SJCRH30 (cell line): Measurements from ENCODE around the gene PSME1. TPM values are rescaled to one million over a fixed set of nuclear protein-coding genes. Genes with fewer than 3 reads are reported as not detected.

Experiments used
- DNase-seq, 2 experiments: peaks; one replicate each; pipeline ENCODE4 v3.0.0-alpha.2; 2015 to 2020
- H3K27ac ChIP-seq: fragments of 250-450 bp; sonication (Bioruptor Pico); 2 replicates; pipeline ENCODE4 v1.5.1; 2020; ENCODE audit warnings: mild to moderate bottlenecking, moderate library complexity
- H3K27me3 ChIP-seq: fragments of 250-450 bp; sonication (Bioruptor Pico); 2 replicates; pipeline ENCODE4 v1.5.1; 2020; ENCODE audit warnings: mild to moderate bottlenecking, moderate library complexity
- H3K36me3 ChIP-seq: fragments of 250-450 bp; sonication (Bioruptor Pico); 2 replicates; pipeline ENCODE4 v1.5.1; 2020; ENCODE audit warnings: mild to moderate bottlenecking, moderate library complexity
- H3K4me1 ChIP-seq: fragments of 250-450 bp; sonication (Bioruptor Pico); 2 replicates; pipeline ENCODE4 v1.5.1; 2020; ENCODE audit warnings: mild to moderate bottlenecking, moderate library complexity
- H3K4me3 ChIP-seq: fragments of 250-450 bp; sonication (Bioruptor Pico); 2 replicates; pipeline ENCODE4 v1.5.1; 2020; ENCODE audit warnings: mild to moderate bottlenecking, moderate library complexity
- H3K9me3 ChIP-seq: fragments of 250-450 bp; sonication (Bioruptor Pico); replicated peaks from 2 replicates; pipeline ENCODE4 v1.5.1; 2020; ENCODE audit warnings: mild to moderate bottlenecking, moderate library complexity
- total RNA-seq: library from RNA; depleted of rRNA; stranded (reverse); fragments of >200 nt; shearing (Covaris generic); gene quantifications from 2 replicates; pipeline ENCODE4 v1.2.3, GENCODE V29; 2014

Gene PSME1
- total RNA-seq, 1 experiment from 2014 or later, result 120 TPM

DNA sequence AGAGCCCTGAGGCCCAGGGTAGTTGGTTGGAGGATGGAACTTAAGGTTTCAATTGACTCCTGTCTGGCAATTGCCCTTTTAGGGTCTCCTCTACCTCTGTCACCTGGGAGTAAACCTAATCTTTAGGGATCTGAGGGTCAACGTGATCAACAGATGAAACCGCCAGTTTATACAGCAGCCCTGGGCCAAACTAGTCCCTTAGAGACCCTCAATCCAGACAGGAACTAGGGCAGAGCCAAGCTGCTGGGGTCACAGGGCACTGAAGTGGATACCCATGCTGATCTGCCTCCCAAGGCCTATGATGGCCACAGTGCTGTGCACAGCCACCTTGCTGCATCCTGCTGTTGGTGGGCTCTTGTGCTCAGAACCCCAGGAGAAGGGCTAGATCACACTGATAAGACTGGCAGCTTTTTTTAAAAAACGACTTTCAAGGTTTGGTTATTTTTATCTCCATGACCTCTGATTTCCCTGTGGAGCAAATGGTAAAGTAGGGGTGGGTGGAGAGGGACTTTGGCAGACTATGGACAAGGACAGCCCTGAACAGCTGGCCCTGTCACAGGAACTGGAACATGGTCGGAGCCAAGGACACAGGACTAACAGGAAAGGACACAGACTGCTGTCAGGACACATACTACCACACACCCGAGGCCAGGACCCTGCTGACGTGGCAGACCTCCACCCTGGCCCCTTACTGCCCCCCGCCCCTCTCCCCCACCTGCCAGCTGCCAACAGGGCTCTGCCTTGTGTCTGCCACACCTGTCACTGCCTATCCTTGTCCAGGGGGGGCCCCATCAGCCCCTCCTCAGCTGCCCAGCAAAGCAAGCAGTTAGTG, 5.1 kb upstream of the PSME1 start:
- Histone ChIP-seq H3K4me3 (peak overlapping the region; percentile 94), H3K4me1 (peaks cover 24% of the 10 kb centered on the region), H3K27ac (peak overlapping the region; percentile 98), H3K36me3 (peaks cover 12% of the 10 kb centered on the region), H3K27me3 (no peaks in the 10 kb centered on the region), H3K9me3 (no peaks in the 10 kb centered on the region)
- DNase-seq, result peak; percentile 98 to 99

DNA sequence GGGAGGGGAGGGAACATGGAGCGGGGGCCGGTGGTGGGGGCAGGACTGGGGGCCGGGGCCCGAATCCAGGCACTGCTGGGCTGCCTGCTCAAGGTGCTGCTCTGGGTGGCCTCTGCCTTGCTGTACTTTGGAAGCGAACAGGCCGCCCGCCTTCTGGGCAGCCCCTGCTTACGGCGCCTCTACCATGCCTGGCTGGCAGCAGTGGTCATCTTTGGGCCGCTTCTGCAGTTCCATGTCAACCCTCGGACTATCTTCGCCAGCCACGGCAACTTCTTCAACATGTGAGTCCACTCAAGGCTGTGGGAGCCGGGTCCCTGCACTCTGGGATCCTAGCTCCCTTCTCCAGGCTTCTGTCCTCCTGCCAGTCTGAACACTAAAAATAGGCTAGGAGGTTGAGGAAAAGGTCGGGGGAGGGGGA, 4.4 kb upstream of the PSME1 start:
- Histone ChIP-seq H3K36me3 (peaks cover 12% of the 10 kb centered on the region), H3K27ac (peak overlapping the region; percentile 98), H3K4me1 (peaks cover 24% of the 10 kb centered on the region), H3K27me3 (no peaks in the 10 kb centered on the region), H3K9me3 (no peaks in the 10 kb centered on the region), H3K4me3 (peak overlapping the region; percentile 94)
- no peak for DNase-seq

DNA sequence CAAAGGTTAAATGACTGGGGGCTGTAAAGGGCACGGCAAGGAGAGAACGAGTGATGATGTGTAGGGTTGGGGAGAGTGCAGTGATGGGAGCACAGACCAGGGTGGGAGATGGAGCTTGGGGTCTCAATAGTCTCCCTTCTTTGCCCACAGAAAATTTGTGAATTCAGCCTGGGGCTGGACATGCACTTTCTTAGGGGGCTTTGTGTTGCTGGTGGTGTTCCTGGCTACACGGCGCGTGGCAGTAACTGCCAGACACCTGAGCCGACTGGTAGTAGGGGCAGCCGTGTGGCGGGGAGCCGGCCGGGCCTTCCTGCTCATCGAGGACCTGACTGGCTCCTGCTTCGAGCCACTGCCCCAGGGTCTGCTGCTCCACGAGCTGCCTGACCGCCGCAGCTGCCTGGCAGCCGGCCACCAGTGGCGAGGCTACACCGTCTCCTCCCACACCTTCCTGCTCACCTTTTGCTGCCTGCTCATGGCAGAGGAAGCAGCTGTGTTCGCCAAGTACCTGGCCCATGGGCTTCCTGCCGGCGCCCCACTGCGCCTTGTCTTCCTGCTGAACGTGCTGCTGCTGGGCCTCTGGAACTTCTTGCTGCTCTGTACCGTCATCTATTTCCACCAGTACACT, 3.8 kb upstream of the PSME1 start:
- no peaks in the 10 kb centered on the region for H3K27me3 ChIP-seq
- peaks cover 24% of the 10 kb centered on the region for H3K4me1 ChIP-seq
- peak overlapping the region; percentile 98 for H3K27ac ChIP-seq
- no peaks in the 10 kb centered on the region for H3K9me3 ChIP-seq
- H3K4me3 ChIP-seq, result peak overlapping the region; percentile 94
- peak; percentile 64 to 67 for DNase-seq
- peaks cover 12% of the 10 kb centered on the region for H3K36me3 ChIP-seq

DNA sequence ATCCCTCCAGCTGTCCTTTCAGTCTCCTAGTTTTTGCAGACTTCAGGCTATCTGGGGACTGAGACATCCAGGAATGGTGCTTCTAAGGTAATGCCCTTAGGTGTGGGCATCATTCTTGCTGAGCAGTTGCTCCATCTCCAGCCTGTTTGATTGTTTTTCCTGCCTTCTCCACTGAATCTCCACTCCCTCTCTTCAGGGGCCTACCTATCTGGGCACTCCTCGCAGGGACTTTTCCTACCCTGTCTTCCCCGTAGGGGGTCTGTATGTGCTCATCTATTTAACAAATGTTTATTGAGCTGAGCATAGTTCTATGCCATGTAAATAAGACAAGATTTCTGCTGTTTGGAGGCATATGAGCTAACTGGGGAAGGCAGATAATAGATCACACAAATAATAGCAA, 3.0 kb upstream of the PSME1 start:
- H3K4me1 ChIP-seq, result peaks cover 24% of the 10 kb centered on the region
- peak overlapping the region; percentile 94 for H3K4me3 ChIP-seq
- DNase-seq, result no peak
- peaks cover 20% of the 10 kb centered on the region for H3K36me3 ChIP-seq
- no peak overlapping the region; the same call in 1 of the 2 replicates for H3K27ac ChIP-seq
- no peaks in the 10 kb centered on the region for H3K27me3 ChIP-seq
- H3K9me3 ChIP-seq, result no peaks in the 10 kb centered on the region

DNA sequence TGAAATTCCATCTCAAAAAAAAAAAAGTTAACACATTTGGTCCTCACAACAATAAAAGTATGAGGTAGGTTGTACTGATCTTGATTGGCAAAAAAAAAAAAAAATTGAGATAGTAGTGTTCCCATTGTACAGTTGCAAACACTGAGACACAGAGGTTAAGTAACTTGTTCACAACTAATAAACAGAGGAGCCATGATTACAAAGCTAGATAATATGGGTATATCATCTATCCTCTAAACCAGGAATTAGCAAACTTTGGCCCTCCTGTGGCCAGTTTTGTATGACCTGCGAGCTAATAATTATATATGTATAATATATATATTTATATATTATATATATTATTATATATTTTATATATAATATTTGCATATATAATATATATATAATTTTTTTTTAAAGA, 2.3 kb upstream of the PSME1 start:
- no peaks in the 10 kb centered on the region for H3K27me3 ChIP-seq
- no peaks in the 10 kb centered on the region for H3K9me3 ChIP-seq
- peaks cover 28% of the 10 kb centered on the region for H3K36me3 ChIP-seq
- DNase-seq, result no peak
- peaks cover 24% of the 10 kb centered on the region for H3K4me1 ChIP-seq
- H3K27ac ChIP-seq, result no peak overlapping the region
- H3K4me3 ChIP-seq, result no peak overlapping the region

DNA sequence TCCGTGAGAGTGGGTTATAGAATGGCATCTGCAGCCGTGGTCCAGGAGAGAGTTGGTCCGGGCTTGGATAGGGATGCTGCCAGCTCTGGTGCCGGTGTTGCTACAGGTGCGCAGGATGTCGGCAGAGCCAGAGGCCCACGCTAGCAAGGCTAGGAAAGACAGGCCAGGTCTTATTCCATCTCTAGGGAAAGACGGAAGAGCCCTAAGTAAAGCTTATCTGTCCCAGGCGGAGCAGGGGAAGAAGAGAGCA, 485 bp upstream of the PSME1 start:
- H3K4me3 ChIP-seq, result peak overlapping the region; percentile 83
- H3K27ac ChIP-seq, result peak overlapping the region; percentile 3; the same call in 1 of the 2 replicates
- no peaks in the 10 kb centered on the region for H3K27me3 ChIP-seq
- no peak for DNase-seq
- no peaks in the 10 kb centered on the region for H3K9me3 ChIP-seq
- peaks cover 41% of the 10 kb centered on the region for H3K36me3 ChIP-seq
- peaks cover 24% of the 10 kb centered on the region for H3K4me1 ChIP-seq

DNA sequence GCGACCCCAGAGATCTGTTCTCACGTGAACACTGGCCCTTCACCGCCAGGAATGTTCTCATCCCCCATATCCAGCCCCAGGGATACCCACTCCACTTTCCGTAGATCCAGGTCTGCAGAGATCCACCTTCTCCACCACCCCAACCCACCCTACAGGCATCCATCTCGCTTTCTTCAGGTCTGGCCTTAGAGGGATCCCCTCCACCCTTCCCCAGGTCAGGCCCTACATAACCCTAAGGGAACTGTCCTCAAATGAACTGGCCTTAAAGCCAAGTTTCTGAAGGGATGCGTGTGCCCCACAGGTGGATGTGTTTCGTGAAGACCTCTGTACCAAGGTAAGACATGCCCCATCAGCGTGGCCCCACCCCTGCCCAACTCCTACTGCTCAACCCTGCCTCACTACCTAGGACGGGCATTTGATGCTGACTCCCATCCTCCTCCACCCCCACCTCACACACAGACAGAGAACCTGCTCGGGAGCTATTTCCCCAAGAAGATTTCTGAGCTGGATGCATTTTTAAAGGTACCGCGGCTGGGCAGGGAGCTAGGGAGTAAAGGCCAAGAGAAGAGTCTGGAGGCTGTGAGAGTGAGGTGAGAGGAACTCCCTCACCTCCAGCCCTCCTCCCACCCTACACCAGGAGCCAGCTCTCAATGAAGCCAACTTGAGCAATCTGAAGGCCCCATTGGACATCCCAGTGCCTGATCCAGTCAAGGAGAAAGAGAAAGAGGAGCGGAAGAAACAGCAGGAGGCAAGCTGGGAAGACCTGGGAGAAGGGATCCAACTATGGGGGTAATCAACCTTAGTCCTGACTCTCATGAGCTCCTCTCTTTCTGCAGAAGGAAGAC, 912 bp downstream of the PSME1 start:
- Histone ChIP-seq H3K36me3 (peaks cover 37% of the 10 kb centered on the region), H3K4me3 (peak overlapping the region; percentile 83), H3K4me1 (peaks cover 19% of the 10 kb centered on the region; the same call in 1 of the 2 replicates), H3K27ac (peak overlapping the region; percentile 52; the same call in 1 of the 2 replicates), H3K27me3 (no peaks in the 10 kb centered on the region), H3K9me3 (no peaks in the 10 kb centered on the region)
- peak in 1 of 2 experiments; percentile 38 for DNase-seq

DNA sequence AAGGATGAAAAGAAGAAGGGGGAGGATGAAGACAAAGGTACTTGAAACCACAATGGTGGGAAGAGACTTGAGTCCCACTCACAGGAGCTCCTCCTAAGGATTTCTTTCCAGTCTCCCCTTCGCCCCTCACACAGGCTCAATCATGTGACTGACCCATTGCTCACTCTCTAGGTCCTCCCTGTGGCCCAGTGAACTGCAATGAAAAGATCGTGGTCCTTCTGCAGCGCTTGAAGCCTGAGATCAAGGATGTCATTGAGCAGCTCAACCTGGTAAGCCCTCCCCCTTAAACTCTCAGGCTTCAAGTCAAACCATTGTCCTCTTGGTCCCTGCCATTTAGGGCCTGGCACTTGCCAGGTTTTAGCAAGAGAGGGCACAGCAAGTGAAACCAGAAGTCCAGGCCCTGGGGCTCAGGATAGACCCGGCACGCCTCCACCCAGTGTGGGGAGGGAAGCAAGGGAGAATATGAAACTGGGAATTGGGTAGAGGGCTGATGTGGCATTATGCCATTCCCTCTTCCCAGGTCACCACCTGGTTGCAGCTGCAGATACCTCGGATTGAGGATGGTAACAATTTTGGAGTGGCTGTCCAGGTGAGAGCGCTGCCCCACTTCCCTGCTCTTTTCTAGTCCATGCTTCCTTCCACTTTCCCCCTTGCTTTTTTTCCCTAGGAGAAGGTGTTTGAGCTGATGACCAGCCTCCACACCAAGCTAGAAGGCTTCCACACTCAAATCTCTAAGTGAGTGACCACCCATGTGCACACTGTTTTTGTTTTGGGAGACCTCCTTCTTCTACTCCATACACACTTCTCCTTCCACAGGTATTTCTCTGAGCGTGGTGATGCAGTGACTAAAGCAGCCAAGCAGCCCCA, 1.8 kb downstream of the PSME1 start:
- Histone ChIP-seq H3K4me1 (peaks cover 19% of the 10 kb centered on the region; the same call in 1 of the 2 replicates), H3K27ac (no peak overlapping the region), H3K27me3 (no peaks in the 10 kb centered on the region), H3K9me3 (no peaks in the 10 kb centered on the region), H3K36me3 (peaks cover 35% of the 10 kb centered on the region), H3K4me3 (no peak overlapping the region)
- DNase-seq, result no peak

DNA sequence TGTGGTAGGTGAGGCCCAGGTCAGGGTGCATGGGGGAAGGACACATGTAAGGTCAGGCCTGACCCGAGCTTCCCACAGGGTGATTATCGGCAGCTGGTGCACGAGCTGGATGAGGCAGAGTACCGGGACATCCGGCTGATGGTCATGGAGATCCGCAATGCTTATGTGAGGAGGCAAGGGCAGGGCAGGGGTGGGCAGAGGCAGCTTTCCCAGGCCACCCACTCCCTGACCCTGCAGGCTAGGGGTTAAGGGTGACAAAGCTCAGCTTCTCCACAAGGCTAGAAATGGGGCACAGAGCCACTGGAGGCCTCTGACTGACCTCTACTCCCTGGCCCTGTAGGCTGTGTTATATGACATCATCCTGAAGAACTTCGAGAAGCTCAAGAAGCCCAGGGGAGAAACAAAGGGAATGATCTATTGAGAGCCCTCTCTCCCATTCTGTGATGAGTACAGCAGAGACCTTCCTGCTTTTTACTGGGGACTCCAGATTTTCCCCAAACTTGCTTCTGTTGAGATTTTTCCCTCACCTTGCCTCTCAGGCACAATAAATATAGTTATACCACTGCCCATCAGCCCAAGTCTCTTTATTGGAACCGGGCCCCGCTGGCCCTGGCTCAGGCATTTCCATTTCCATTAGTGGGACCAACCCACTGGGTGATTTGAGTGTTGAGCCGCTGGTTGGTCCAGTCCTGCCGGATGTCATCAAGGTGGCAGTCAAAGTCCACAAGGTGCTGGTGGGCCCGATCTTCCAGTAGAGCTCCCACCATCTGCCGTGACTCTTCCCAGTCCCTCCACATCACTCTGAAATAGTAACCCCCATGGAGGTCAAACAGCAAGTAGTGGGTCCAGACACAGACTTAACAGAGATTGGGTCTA, 2.6 kb downstream of the PSME1 start:
- H3K4me3 ChIP-seq, result no peak overlapping the region
- no peaks in the 10 kb centered on the region for H3K9me3 ChIP-seq
- no peaks in the 10 kb centered on the region for H3K27me3 ChIP-seq
- peaks cover 15% of the 10 kb centered on the region; the same call in 1 of the 2 replicates for H3K4me1 ChIP-seq
- peaks cover 32% of the 10 kb centered on the region for H3K36me3 ChIP-seq
- no peak for DNase-seq
- H3K27ac ChIP-seq, result no peak overlapping the region

DNA sequence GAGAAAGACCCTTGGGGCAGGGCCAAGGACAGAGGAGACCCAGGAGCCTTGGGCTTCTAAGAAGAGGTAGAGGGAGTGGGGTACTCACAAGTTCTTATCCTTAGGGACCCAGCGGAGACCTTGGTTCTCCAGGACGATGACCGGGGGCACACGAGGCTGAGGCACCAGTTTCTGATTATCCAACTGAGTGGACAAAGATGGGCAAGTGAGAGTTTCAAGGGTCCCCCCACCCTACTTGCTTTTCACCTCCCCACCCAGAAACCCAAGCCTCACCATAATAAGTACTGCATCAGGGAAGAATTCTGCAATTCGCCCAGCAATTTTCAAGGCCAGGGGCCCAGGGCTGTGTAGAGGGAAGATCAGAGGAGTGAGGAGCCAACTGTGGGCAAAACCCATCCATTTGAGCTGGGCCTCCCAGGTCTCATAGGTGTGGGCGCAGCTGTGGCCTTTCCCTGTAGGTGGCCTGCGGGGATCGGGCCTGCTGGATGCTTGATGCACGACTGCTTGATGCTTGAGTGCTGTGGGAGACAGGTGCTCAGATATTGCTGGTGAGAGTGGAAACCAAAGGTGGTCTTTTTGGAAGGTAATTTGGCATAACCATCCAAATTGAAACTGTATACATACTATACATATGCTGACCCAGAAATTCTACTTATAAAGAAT, 3.4 kb downstream of the PSME1 start:
- Histone ChIP-seq H3K9me3 (no peaks in the 10 kb centered on the region), H3K27ac (no peak overlapping the region; the same call in 1 of the 2 replicates), H3K27me3 (no peaks in the 10 kb centered on the region), H3K4me3 (peak overlapping the region; percentile 84), H3K36me3 (peaks cover 30% of the 10 kb centered on the region), H3K4me1 (peaks cover 15% of the 10 kb centered on the region; the same call in 1 of the 2 replicates)
- peak in 1 of 2 experiments; percentile 31 for DNase-seq

DNA sequence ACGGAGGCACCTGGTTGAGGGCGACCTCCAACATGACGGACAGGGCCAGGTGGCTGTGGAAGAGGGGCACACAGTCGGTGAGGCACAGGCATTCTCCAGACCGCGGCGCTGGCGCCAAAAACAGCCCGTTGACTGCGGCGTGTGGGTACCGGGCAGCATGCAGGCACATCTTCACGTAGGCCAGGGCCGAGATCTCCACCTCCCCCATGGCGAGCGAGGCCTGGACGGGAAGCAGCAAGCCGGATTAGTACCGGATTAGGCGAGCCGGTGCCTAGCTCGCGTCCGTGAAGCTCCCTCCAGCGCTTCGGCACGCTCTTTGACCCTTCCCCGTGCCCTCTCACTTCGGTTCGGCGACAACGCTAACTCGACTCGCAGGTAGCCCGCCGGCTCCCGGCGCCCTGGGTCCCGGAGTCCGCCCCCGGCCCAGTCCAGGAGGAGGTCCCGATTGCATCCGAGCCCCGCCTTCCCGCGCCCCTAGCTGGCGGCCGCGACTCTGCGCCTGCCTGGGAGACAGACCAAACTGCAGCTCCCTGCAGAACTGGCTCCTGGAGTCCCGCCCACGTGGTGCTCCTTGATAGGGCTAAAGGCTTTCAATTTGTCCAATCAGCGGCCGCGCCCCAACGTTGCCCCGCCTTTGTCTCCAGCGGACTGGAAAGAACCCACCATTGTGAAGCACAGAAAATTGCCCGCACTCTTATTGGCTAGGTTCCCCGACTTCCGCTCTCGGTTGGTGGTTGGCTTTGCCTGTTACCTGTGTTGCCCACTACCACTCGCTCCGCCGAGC, 5.3 kb downstream of the PSME1 start, which contains the start of gene EMC9:
Gene EMC9, minus strand, starts transcription at position 495 of the 784 bp plus-strand sequence. Its CDS starts 287 bp downstream, at position 208.
- H3K27ac ChIP-seq, result peak within 1 kb of the TSS; percentile 99
- no peaks in the 10 kb centered on the region for H3K9me3 ChIP-seq
- peaks cover 29% of the 10 kb centered on the region for H3K36me3 ChIP-seq
- H3K4me3 ChIP-seq, result peak within 1 kb of the TSS; percentile 84
- DNase-seq, result peak; percentile 100
- H3K27me3 ChIP-seq, result no peaks in the 10 kb centered on the region
- peaks cover 8% of the 10 kb centered on the region; the same call in 1 of the 2 replicates for H3K4me1 ChIP-seq

DNA sequence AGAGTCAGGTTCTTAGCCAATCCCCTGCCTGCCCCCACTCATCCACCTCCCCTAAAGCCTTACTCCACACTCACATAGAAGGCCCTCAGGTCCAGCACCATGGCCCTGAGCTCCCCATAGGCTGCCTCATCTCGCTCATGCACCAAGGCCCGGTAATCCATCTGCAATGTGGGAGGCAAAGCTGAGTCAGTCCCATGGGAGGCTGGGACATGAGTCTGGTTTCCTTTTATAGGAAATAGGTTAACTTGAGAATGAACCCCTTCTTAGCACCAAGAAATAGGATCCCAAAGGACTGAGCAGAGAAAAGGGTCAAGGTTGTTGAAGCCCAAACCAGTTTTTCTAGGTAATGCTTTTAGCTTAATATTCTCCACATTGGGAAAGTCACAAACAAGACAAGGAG, 7.5 kb downstream of the PSME1 start:
- DNase-seq, result no peak
- peaks cover 15% of the 10 kb centered on the region for H3K36me3 ChIP-seq
- H3K4me3 ChIP-seq, result no peak overlapping the region
- H3K27ac ChIP-seq, result no peak overlapping the region
- no peaks in the 10 kb centered on the region for H3K9me3 ChIP-seq
- H3K4me1 ChIP-seq, result peaks cover 11% of the 10 kb centered on the region
- H3K27me3 ChIP-seq, result no peaks in the 10 kb centered on the region
